Measurements from ENCODE around the gene NPC1. TPM values are rescaled to one million over a fixed set of nuclear protein-coding genes. Genes with fewer than 3 reads are reported as not detected.

NPC1 gene
- total RNA-seq, 4 donors from 2014 or later = 62.8 to 96.4 (median 77.3) TPM

GRCh38 chr18:23584019-23584983 is 2.0 kb downstream of the NPC1 start:
- no peaks in the 10 kb centered on the region for H3K27me3 ChIP-seq
- H3K36me3 ChIP-seq = no peaks in the 10 kb centered on the region
- TF ChIP-seq POLR2A (IDR thresholded peaks at IDR 0.05) (no peak), EP300 (IDR thresholded peaks at IDR 0.05) (no peak), CTCF (IDR thresholded peaks at IDR 0.05) (no peak)
- peak overlapping the region; percentile 97 to 100 (median 98) for H3K27ac ChIP-seq
- H3K4me3 ChIP-seq = peak overlapping the region in 2 of 4 donors; percentile 90 to 93
- peaks cover 0 to 62% (median 28%) of the 10 kb centered on the region in 4 donors for H3K4me1 ChIP-seq
- DNase-seq (ENCODE audit: low spot score in 2 of 2) = no peak
- H3K9me3 ChIP-seq = no peaks in the 10 kb centered on the region
- WGBS, 2 donors = 80 to 82% methylated on average over 13 of the region's 13 CpGs

- Histone ChIP-seq H3K4me1 (peaks cover 0 to 72% (median 28%) of the 10 kb centered on the region in 4 donors), H3K27ac (peak overlapping the region in 3 of 4 donors; percentile 63 to 100 (median 98))
Measured at GRCh38 chr18:23583071-23583865, 3.0 kb downstream of the NPC1 start.

GRCh38 chr18:23580677-23581367 is 5.5 kb downstream of the NPC1 start:
- Histone ChIP-seq H3K36me3 (peaks cover 0 to 14% (median 2%) of the 10 kb centered on the region in 3 donors), H3K4me1 (peaks cover 0 to 69% (median 28%) of the 10 kb centered on the region in 4 donors), H3K9me3 (no peaks in the 10 kb centered on the region), H3K27ac (peak overlapping the region in 2 of 4 donors; percentile 23 to 57), H3K27me3 (no peaks in the 10 kb centered on the region), H3K4me3 (no peak overlapping the region)
- no peak for TF ChIP-seq POLR2A (IDR thresholded peaks at IDR 0.05)
- TF ChIP-seq EP300 (IDR thresholded peaks at IDR 0.05) = no peak
- TF ChIP-seq CTCF (IDR thresholded peaks at IDR 0.05) = no peak
- no peak for DNase-seq (ENCODE audit: low spot score in 2 of 2)
- 67 to 70% methylated on average over 6 of the region's 6 CpGs for WGBS, 2 donors

More at GRCh38 chr18:23583071-23583865, 3.0 kb downstream of the NPC1 start:
- Histone ChIP-seq H3K27me3 (no peaks in the 10 kb centered on the region), H3K4me3 (no peak overlapping the region), H3K36me3 (no peaks in the 10 kb centered on the region), H3K9me3 (no peaks in the 10 kb centered on the region)
- no peak for DNase-seq (ENCODE audit: low spot score in 2 of 2)
- 44 to 50% methylated on average over 5 of the region's 5 CpGs for WGBS, 2 donors
- TF ChIP-seq CTCF (IDR thresholded peaks at IDR 0.05) (no peak), EP300 (IDR thresholded peaks at IDR 0.05) (no peak), POLR2A (IDR thresholded peaks at IDR 0.05) (no peak)

GRCh38 chr18:23578891-23579653 is 7.2 kb downstream of the NPC1 start:
- H3K9me3 ChIP-seq = no peaks in the 10 kb centered on the region
- peaks cover 0 to 66% (median 26%) of the 10 kb centered on the region in 4 donors for H3K4me1 ChIP-seq
- no peak for DNase-seq (ENCODE audit: low spot score in 2 of 2)
- no peak overlapping the region for H3K27ac ChIP-seq
- 81 to 82% methylated on average over 8 of the region's 8 CpGs for WGBS, 2 donors
- TF ChIP-seq CTCF (IDR thresholded peaks at IDR 0.05) (no peak), POLR2A (IDR thresholded peaks at IDR 0.05) (no peak), EP300 (IDR thresholded peaks at IDR 0.05) (no peak)
- no peak overlapping the region for H3K4me3 ChIP-seq
- H3K27me3 ChIP-seq = no peaks in the 10 kb centered on the region
- peaks cover 0 to 20% (median 2%) of the 10 kb centered on the region in 3 donors for H3K36me3 ChIP-seq
